Measurements from ENCODE around the gene RPL27A.

RPL27A gene

DNA sequence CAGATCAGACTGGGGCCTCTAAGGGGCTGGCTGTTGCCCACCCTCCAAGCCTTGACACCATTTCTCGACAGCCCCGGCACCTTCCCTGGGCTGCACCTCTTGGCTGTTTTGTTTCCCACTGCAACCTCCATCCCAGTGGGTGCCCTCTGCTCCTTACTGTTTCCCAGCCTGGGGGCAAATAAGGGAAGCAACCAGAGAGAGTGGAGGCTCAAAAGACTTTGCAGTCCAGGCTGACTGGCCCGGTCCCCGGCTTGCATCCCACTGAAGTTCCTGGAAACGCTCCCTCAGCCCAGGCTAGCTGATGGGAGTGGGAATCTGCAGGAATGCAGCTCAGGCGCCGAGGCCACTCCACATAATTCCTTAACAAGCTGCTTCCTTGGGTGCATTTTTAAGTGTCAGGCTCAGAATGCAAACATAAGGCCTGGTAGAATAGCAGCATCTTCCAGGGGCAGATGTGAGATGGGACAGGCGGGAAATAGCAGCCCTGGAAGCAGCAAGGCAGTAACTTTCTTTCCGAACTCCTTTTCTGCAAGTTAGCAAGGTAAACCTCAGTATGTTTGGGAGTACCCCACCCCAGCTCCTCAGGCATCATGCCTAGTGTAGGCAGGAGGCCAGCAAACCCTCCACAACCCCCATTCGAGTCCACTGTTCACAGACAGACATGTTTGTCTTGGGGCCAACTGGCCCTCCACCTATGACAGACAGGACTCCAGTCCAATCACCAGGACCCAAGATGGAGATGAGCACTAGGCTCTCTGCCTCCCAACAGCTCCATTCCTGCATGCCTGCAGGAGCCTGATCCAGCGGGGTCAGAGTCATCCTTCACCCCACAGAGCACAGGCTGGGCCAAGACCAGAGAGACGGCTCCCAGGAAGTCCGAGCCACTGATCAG lies 39.3 kb downstream of the RPL27A start:
- no peak for DNase-seq (ENCODE audit: low spot score)

DNA sequence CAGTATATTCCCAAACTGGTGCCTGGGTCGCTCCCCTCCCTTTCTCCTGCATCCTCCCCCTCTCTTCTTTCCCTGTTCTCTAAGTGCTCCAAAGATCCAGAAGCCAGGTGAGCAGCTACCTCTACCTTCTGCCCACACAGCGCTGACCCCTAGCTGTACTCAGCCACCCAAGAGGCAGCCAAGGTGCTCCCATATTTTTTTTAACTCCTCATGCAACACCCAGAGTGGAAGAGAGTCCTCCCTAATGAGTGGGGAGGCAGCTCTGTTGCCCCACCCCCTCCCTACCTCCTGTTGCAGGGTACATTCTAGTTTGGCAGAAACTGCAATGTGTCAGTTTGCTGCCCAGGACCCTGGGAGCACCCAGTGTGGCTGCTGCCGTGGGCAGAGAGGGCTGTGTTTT lies 40.2 kb downstream of the RPL27A start:
- DNase-seq (ENCODE audit: low spot score): no peak

DNA sequence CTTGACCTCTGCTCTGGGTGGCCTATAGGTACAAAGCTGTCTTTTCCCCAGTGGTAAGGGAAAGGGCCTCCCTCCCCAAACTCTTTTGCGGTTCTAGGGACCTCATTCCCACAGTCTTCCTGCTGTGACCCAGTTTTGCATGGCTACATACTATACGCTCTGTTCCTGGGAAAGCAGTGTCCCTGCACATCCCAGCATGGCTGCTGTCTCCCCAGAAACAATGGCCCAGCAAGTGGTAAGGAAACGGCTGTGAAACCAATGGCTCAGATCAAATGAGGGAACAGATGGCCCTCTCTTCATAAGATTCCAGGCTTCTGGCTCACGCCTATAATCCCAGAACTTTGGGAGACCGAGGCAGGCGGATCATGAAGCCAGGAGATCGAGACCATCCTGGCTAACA lies 41.1 kb downstream of the RPL27A start:
- DNase-seq (ENCODE audit: low spot score): no peak

DNA sequence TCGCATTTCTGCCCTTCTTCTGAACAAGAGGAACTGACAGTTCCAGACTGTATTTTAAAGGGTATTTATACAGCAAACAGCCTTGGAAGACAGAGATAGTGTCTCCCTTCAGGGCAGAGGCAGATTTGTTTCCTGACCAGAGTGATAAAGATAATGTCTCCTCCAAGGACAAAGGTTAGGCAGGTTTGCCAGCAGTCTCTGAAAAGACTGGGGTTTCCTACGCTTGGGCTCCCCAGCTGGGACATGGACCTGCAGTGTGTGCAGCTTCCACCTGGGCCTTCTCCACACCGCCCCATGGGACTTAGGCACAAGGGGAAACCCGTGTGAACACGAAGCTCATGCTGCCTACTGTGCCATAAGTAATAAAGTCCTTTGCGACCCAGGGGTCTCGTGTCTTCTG lies 42.1 kb downstream of the RPL27A start:
- DNase-seq (ENCODE audit: low spot score): no peak

DNA sequence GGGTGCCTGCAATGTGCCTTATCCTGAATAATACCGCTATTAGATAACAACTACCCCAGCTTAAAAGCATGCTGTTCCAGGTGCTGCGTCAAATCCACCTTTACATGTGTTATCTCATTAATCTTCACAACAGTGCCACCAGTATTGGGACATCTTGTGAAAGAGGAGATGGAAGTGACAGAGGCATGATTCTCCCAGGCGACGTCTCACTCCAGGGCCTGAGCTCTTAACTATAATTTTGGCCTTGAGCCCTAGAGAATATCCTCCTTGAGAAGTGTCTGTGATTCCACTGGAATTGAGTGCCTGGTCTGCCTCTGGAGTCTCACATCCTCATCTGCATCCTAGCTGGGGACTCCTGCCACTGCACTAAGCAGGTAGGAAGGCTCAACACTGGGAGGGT lies 43.8 kb downstream of the RPL27A start:
- no peak for DNase-seq (ENCODE audit: low spot score)

DNA sequence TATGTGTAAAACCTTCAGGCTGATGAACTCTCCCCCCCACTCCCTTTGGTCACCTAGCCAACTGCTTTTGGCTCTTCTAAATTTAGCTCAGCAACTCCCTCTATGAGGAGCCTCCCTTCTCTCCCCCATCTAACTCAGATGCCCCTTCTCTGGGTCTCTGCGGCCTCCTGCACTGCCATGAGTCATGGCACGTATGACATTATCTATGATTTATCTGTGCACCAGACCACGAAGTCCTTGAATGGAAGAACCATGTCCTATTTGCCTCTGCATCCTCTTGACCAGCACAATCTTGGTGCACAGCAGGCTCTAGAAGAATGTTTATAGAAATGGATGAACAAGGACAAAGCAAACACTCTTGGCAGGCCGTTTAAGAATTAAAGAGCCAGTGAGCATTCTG lies 46.0 kb downstream of the RPL27A start:
- DNase-seq (ENCODE audit: low spot score): no peak

DNA sequence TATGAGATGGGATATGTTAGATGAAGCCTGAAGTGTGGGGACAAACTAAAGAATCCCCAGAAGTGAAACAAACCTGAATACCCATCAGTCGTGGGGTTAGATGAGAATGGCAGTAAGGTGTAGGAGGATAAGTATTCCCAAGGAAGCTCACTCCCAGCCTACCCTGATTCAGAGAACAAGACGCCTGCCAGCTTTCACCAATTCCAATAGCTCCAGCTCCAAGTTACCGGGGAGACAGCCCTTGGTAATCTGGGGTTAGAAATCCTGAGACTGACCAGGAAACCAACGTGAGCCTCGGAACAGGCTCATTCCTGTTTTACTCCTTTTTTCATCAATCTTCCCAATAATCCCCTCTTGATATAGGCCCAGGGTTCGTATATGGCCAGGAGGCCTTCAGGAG lies 46.5 kb downstream of the RPL27A start:
- no peak for DNase-seq (ENCODE audit: low spot score)

DNA sequence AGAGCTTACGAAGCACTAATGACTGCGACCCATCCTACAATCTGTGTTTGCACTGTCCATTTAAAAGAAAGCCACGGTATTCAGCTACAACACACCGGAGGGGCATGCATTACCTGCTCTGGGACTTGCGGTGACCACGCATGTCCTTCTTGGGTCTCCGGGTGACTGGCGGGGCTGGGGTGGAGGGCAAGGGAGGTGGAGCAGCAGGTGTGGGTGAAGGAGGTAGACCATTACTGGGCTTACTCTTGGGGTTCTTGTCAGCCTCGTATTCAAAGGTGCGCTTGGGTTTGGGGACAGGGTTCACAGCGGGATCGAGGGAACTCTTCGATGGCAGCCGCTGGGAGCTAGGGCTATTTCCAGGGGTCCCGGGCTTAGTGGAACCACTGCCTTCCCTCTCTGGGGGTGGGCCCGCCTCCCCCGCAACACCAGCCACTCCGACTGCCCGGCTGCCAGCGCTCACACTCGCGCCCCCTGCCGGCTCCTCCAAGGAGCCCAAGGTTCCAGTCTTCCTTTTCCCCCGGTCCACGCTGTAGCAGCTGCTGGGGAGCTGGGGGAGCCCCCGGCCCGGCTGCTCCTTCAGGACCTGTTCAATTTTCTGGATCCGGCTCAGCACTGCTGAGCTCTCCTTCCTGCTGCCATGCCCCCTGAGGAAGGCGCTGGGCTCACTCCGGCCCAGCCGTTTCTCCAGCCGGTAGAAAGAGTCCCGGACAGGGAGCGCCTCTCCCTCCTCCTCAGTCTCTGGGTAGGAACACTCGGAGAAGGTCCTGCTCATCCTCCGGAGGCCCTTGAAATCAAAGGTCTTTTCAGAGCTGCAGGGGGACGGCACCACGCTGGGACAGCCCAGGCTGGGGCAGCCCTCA lies 47.5 kb downstream of the RPL27A start:
- no peak for DNase-seq (ENCODE audit: low spot score)

DNA sequence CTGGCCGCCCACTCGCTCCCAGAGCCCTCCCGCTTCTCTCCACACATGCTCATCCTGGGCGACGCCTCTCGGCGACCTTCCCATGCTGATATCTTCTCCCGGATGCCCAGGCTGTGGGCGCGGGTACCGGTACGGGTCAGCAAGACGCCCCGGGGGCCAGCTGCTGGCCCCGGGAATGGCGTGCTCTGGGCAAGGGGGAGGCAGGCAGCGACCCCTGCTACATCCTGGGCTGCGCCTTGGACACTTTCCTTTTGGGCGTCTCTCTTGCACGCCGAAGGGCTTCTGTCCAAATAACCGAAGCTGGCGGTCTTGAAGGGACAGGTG lies 48.1 kb downstream of the RPL27A start:
- no peak for DNase-seq (ENCODE audit: low spot score)

DNA sequence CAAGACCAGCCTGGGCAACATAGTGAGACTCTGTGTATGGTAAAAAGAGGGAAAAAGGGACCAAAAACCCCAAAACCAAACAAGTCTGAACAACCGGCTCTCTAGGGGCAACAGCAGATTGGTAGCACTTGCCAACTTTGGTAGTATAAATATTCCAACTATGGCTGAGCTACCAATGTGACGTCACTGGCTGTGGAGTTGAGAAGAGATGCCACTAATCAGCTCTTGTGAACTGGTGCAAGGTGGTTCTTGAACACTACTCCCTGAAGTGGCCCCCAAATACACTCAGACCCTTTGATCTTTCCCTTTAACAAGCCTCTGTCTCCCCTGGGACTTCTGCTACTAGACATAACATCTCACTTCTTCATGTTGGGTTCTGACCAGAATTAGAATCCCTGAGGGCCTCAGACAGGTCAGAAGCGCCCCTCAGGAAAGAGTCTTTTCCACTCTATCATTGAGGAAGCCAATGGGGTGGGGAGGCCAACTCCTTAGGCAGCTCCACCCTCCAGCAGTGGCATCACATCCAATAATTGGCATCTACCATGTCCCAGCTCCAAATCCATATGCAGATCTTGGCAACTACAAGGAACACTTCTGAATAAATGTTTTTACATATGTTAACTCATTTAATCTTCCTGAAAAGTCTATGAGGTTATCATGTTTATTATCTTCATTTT lies 49.2 kb downstream of the RPL27A start:
- DNase-seq (ENCODE audit: low spot score): no peak

DNA sequence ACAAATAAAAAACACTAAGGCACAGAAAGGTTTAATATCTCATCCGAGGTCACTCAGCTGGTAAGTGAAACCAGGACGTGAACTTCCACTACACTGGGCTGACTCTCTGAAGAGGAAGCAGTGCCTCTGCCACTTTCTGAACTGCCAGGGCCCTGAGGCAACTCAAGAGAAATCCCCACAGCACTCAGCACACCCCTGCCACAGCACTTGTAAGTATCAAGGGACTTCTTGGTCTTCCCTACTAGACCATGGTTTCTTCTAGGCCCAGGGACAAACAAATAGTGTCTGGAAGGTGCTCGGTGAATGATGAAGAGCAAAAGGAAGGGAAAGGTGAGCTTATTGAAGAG lies 49.7 kb downstream of the RPL27A start:
- no peak for DNase-seq (ENCODE audit: low spot score)

DNA sequence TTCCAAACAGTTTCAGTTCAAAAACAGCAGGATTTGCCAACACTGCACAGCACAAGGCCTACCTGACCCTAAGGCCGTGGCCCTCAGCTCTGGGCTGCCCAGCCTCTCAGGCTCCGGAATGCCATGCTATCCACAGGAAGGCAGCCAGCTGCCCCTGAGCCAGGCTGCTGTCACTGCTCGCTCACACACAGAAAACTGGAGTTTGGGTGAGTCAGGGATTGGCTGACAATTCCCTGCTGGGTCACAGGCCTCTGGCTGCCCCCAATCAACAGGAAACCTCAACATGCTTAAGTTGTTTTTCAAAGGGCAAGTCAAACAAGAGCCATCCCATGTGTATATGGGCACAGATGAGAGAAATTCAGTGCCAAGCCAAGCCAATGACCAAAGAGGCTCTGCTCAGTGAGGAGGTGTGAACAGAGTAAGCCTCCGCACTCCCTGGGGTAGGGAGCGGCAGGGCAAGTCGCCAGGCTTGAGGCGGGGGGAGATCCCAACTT lies 50.2 kb downstream of the RPL27A start:
- DNase-seq (ENCODE audit: low spot score): no peak

DNA sequence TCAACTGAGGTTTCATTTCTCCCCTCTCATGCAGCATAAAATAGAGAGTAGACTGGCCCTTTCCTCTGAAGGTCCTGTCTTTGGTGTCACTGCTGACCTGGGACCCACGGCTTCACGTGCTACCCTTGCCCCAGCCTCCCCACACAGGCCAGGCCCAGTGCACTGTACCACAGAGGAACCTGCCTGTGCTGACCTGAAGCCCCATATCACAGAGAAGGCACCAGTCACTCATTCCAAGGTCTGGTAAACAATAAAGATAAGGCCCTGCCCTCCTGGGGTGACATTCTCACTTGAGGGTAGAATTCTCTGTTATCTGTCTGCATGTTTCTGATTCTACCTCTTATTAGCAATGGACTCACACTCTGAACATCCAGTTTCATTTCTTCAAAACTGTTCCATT lies 51.3 kb downstream of the RPL27A start:
- DNase-seq (ENCODE audit: low spot score): peak; percentile 81

DNA sequence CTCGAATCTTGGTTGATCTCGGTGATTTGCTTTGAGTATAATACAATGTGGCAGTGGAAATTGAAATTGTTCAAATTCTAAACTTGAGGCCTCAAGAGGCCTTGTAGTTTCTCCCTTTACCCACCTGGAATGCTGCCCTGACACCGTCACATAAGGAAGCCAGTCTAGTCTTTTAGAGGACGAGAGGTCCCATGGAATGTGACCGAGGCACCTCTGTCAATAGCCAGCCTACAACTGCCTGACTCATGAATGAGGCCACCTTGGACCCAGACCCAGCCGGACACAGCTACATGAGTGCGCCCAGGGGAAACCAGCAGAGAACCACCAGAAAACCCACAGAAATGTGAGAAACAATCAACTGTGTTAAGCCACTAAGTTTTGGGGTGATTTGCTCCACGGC lies 52.5 kb downstream of the RPL27A start:
- DNase-seq (ENCODE audit: low spot score): no peak

DNA sequence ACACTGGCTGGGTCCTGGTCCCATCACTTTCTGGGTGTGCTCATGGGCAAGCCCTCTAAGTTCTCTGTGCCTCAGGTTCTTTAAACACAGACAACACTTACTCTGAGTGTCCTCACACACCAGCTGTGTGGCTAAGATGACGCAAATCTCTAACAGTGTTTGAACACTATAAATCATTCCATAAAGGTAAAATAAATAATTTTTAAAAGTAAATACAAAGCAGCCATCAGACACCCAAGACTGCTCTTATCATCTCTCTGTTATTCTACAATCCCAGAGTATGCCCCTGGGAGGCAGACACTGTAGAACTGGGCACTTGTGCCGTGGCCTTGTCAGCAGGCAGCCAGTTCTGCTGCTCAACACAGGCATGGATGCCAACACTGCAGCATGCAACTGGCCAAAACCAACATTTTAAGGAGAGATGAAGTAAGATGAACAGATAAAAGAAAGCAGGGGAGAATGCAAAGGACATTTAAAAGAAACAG lies 56.8 kb downstream of the RPL27A start:
- no peak for DNase-seq (ENCODE audit: low spot score)

Data from HuH-7 (cell line).